Ascending aorta (tissue), 2 donors: ENCODE data around the gene CRYBA4. TPM values are rescaled to one million over a fixed set of nuclear protein-coding genes. Genes with fewer than 3 reads are reported as not detected.
"Not testable (repeated sequence)": the region's sequence is repeated elsewhere in the genome, so short reads cannot be mapped to it uniquely, and the experiment has no call there.

ENCODE experiments used
- DNase-seq, 2 donors: peaks; one replicate each; pipeline ENCODE4 v3.0.0-alpha.2; 2019; ENCODE audit warnings: low spot score in 2 of 2
- H3K27ac ChIP-seq, 2 donors: fragments of 200-600 bp; sonication (generic); one replicate each; pipeline ENCODE4 v1.5.1; 2016 to 2017; ENCODE audit warnings: mild to moderate bottlenecking in 1 of 2
- H3K27me3 ChIP-seq: fragments of 200-600 bp; sonication (generic); one replicate; pipeline ENCODE4 v1.5.1; 2017
- H3K36me3 ChIP-seq, 2 donors: fragments of 200-600 bp; sonication (generic); one replicate each; pipeline ENCODE4 v1.5.1; 2016
- H3K4me1 ChIP-seq, 2 donors: fragments of 200-600 bp; sonication (generic); one replicate each; pipeline ENCODE4 v1.5.1; 2016 to 2017; ENCODE audit warnings: mild to moderate bottlenecking in 1 of 2
- H3K4me3 ChIP-seq, 2 donors: fragments of 200-600 bp; sonication (generic); one replicate each; pipeline ENCODE4 v1.5.1; 2016 to 2017; ENCODE audit warnings: mild to moderate bottlenecking in 1 of 2
- H3K9me3 ChIP-seq, 2 donors: fragments of 200-600 bp; sonication (generic); one replicate each; pipeline ENCODE4 v1.5.1; 2016
- CTCF ChIP-seq, 3 experiments: fragments of 200-600 bp in 2 of 3; fragments of 450-650 bp in 1 of 3; sonication (generic) in 2 of 3; IDR thresholded peaks; one replicate each; pipeline ENCODE4 v1.5.1; 2016 to 2019; ENCODE audit warnings: antibody characterized with exemption in 3 of 3, mild to moderate bottlenecking in 1 of 3, moderate library complexity in 1 of 3
- intact Hi-C: fragments of 100-400 bp; cut with DNase I; formaldehyde crosslinking; loops from one replicate; pipeline ENCODE4 v1.15.1; 2023
- total RNA-seq: library from RNA; depleted of rRNA; stranded (reverse); fragments of >200 nt; gene quantifications from one replicate; pipeline ENCODE4 v1.1.0, GENCODE V29; 2016

CRYBA4 gene
- total RNA-seq, 1 donor from 2014 or later, result not detected

DNA sequence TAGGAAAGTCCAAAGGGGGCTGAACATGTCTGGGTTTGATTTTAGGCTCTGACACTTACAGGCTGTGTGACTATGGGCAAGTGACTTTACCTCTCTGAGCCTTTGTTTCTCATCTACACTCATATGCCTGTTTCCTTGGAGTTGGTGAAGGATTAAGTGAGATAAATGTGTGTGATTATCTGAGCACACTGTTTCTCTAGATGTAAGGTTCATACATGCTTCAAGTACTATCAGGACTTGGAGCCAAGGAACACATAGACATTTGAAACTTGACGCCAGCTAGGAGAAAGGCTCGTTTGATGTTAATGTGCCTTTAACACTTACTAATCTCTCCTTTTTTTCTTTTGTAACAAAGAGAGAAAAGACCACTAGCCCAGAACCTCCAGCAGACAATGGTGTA lies 13.6 kb upstream of the CRYBA4 start:
- intact Hi-C loops, result no loop called here
- TF ChIP-seq CTCF (IDR thresholded peaks at IDR 0.05), result no peak
- DNase-seq, result no peak
- Histone ChIP-seq H3K4me1 (no peaks in the 10 kb centered on the region), H3K9me3 (no peaks in the 10 kb centered on the region), H3K4me3 (no peak overlapping the region), H3K36me3 (no peaks in the 10 kb centered on the region), H3K27me3 (no peaks in the 10 kb centered on the region), H3K27ac (no peak overlapping the region)

DNA sequence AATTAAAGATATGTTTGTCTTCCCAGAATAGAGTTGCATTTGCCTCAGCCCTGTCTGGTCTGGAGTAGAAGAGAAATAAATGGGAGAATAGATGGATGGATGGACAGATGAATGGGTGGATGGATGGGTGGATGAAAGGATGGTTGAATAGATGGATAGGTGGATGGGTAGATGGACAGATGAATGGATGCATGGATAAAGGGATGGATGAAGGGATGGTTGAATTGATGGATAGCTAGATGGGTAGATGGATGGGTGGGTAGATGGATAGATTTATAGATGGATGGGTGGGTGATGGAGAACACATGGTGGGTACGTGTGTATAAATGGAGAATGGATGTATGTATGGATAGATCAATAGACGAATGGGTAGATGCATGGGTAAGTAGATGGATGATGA lies 12.5 kb upstream of the CRYBA4 start:
- no peak for DNase-seq
- TF ChIP-seq CTCF (IDR thresholded peaks at IDR 0.05), result no peak
- H3K27ac ChIP-seq, result no peak overlapping the region
- H3K27me3 ChIP-seq, result no peaks in the 10 kb centered on the region
- H3K36me3 ChIP-seq, result no peaks in the 10 kb centered on the region
- H3K9me3 ChIP-seq, result no peaks in the 10 kb centered on the region
- H3K4me3 ChIP-seq, result no peak overlapping the region
- H3K4me1 ChIP-seq, result no peaks in the 10 kb centered on the region
- intact Hi-C loops, result no loop called here

GRCh38 chr22:26610072-26610958 lies 11.4 kb upstream of the CRYBA4 start:
- no peak overlapping the region for H3K27ac ChIP-seq
- H3K9me3 ChIP-seq, result no peaks in the 10 kb centered on the region
- H3K4me3 ChIP-seq, result no peak overlapping the region
- no peaks in the 10 kb centered on the region for H3K36me3 ChIP-seq
- intact Hi-C loops, result no loop called here
- no peaks in the 10 kb centered on the region for H3K4me1 ChIP-seq
- DNase-seq, result no peak
- no peaks in the 10 kb centered on the region for H3K27me3 ChIP-seq
- TF ChIP-seq CTCF (IDR thresholded peaks at IDR 0.05), result no peak

GRCh38 chr22:26610996-26611395 lies 10.8 kb upstream of the CRYBA4 start:
- DNase-seq, result no peak
- H3K4me1 ChIP-seq, result no peaks in the 10 kb centered on the region
- H3K27ac ChIP-seq, result no peak overlapping the region
- TF ChIP-seq CTCF (IDR thresholded peaks at IDR 0.05), result no peak
- no peaks in the 10 kb centered on the region for H3K36me3 ChIP-seq
- H3K9me3 ChIP-seq, result no peaks in the 10 kb centered on the region
- intact Hi-C loops, result no loop called here
- H3K4me3 ChIP-seq, result no peak overlapping the region
- H3K27me3 ChIP-seq, result no peaks in the 10 kb centered on the region

- DNase-seq, result no peak
- Histone ChIP-seq H3K4me3 (no peak overlapping the region), H3K36me3 (no peaks in the 10 kb centered on the region), H3K9me3 (no peaks in the 10 kb centered on the region), H3K4me1 (no peaks in the 10 kb centered on the region), H3K27me3 (no peaks in the 10 kb centered on the region), H3K27ac (no peak overlapping the region)
- TF ChIP-seq CTCF (IDR thresholded peaks at IDR 0.05), result no peak
- intact Hi-C loops, result no loop called here
Measured at GRCh38 chr22:26612652-26613051, 9.1 kb upstream of the CRYBA4 start.

DNA sequence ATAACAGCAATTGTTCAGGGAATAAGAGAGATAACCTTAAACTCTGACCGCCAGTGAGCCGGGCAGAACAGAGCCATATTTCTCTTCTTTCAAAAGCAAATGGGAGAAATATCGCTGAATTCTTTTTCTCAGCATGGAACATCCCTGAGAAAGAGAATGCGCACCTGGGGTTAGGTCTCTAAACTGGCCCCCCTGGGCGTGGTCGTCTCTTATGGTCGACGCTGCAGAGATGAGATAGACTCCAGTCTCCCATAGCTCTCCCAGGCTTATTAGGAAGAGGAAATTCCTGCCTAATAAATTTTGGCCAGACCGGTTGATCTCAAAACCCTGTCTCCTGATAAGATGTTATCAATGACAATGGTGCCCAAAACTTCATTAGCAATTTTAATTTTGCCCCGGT lies 8.0 kb upstream of the CRYBA4 start:
- H3K4me3 ChIP-seq, intact Hi-C loops, H3K9me3 ChIP-seq, H3K4me1 ChIP-seq, DNase-seq, H3K27me3 ChIP-seq, H3K27ac ChIP-seq, H3K36me3 ChIP-seq: not testable (repeated sequence)
